Pulmonary artery endothelial cell (primary cell): ENCODE measurements around the gene ATP2A2. TPM values are rescaled to one million over a fixed set of nuclear protein-coding genes. Genes with fewer than 3 reads are reported as not detected.
"Not testable (repeated sequence)": the region's sequence is repeated elsewhere in the genome, so short reads cannot be mapped to it uniquely, and the experiment has no call there.

ENCODE experiments used
- DNase-seq: peaks from one replicate; pipeline ENCODE4 v3.0.0-alpha.2; 2011; ENCODE audit warnings: low read depth, low spot score
- total RNA-seq: library from RNA; depleted of rRNA; stranded (reverse); fragments of >200 nt; gene quantifications from 2 replicates; pipeline ENCODE4 v1.2.3, GENCODE V29; 2014

Gene ATP2A2
- 117 and 158 TPM in 2 replicates for total RNA-seq

DNA sequence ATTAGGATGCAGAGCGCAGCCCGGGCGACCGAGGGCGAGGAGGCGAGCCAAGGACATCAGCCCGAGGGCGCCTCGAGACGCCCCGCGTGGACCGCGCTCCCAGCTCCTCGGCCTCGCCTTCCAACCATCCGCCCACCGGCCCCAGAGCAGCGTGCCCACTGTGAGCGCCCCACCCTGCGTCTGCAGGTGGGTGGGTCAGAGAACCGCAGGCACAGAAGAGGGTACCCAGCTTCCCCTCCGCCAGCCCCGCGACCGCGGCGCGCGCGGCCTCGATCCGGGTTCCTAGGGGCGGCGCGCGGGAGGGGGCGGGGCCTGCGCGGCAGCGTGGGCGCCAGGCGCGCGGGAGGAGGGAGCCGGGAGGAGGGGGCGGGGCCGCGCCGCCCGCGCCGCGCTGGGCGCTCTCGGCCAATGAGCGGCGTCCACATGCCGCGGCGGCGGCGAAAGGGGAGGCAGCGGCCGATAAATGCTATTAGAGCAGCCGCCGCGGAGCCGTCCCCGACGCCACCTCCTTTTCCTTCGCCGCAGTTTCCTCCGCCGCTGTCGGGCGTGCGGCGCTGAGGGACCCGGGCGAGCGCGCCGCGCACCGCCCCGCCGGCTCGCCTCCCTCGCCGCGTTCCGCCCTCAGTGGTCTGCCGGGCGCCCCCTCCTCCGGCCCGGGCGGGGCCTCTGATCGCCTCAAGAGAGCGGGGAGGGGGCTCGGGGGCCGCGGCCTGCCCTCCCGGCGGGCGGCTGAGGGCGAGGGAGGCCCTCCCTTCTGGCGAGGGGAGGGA, at the start of gene ATP2A2:
TSS of gene ATP2A2 (plus strand) at position 469 of the 770 bp plus-strand sequence. CDS start 543 bp downstream, outside the sequence.
- DNase-seq = peak; percentile 47

DNA sequence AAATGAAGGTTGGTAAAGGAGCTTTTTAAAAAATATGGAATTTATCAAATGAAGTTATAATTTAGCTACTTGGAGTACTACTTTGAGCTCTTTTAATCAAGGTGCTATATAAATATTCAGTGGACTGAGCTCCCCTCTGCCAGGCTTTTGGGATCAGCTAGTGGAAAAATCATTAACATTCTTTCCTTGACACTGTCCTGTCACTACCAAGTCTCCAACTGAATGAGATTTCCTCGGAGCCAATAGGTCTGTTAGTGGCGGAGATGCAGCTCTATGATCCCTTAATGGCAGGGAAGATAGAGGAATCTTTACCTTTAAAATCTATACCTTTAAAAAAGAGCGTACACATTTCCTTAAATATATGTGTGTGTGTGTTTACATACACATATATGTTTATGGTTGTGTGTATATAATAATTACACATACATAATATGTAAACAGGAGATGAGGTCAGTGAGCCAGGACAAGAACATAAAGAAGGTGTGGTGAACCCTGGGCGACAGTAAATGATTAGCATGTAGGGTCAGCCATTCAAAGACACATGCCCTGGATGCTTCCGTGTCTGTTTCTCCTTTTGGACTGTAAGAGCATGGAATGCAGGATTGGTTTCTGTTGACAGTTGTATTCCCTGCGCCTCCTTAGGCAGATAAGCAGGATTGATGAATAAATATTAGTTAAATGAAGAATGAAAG, 47.7 kb upstream of the ATP2A2 start:
- no peak for DNase-seq

DNA sequence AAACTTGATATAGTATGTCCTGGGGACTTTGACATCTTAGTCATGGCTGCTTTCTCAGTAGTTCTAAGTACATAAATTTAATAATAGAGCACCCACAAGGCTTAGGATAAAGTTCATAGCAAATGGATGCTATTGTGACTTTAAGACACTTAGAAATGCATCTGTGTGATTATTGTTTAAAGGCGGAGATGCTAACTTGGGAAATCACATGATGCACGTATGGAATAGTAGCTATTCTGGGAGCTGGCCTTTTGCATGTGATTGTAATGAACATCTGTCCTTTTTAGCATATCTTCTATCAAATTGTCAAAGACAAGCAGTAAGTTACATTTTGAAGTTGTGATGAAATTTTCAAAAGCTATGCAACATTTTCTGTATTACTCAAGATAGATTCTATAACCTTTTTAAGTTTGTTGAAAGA, 46.7 kb upstream of the ATP2A2 start:
- DNase-seq = no peak

DNA sequence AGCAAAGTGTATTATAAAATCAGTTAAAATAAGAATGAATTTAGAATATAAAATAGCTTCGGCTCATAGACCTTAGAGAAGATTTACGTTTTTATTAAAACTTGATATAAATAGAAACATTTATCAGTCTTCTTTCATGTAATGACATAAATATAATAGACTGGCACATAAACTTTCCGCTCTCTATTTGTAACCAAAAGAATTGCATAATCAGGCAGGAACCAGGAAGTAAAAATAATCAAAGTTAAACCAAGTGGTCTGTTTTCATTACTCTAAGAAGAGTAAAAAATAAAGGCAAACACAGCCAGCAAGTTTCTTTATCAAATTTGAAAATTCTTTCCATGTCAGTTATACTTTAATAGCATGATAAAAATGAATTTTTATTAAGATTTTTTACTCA, 46.3 kb upstream of the ATP2A2 start:
- DNase-seq = no peak

DNA sequence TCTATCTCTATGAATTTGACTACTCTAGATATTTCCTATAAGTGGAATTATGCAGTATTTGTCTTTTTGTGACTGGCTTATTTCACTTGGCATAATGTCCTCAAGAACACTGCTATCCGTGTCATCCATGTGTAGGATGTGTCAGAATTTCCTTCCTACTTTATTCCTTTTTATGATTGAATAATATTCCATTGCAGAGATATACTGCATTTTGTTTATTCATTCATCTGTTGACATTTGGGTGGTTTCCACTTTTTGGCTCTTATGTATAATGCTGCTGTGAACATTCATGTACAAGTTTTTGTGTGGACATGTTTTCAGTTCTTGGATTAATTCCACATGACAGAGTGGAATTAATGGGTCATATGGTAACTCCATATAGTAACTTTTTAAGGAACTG, 45.7 kb upstream of the ATP2A2 start:
- no peak for DNase-seq

DNA sequence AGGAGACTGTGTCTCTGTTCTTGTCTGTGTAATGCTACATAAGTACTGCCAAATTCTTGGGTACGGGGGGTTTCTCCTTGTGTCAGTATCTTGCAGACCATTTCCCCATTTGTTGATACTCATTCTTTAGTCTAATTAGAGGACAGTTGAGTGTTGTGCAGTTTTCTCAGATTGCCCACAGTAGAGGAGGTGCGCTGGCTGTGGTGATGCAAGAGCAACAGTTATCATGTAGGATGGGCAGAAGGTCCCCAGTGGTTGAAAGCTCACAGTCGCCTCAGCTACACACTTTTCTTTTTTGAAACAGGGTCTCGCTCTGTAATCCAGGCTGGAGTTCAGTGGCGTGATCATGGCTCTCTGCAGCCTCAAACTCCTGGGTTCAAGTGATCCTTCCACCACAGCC, 37.8 kb upstream of the ATP2A2 start:
- no peak for DNase-seq

DNA sequence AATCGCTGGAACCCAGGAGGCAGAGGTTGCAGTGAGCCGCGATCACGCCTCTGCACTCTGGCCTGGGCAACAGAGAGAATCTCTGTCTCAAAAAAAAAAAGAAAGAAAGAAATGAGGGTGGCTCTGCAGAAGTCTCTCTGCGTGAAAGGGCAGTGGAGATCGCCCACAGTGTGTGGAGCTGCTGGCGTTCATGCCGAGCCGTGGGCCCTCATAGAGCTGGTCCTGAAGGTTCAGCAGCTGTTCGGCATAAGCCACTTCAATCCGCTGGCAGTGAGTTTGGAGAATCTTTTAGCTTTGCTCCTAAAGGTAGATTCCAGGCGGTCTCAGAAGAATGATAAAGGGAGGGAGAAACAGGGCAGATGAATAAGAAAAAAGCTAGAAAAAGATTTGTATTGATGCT, 36.7 kb upstream of the ATP2A2 start:
- no peak for DNase-seq

DNA sequence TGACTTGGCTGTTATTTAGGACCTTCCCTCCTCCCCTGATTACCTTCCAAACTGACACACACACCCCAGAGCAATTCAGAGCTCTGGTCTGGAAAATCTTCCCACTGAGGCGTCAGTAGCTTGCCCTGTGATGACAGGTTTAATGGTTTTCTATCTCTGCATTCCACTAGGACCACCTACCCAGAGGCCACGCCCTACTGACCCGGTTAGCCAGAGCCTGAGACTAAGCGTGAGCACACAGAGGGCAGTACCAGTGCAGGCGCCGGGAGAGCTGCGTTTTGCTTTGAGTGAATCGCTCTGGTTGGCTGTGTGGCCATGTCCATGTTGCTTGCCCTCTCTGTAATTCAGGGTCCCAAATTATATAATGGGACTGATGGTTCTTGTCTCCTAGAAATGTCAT, 36.2 kb upstream of the ATP2A2 start:
- DNase-seq = no peak

DNA sequence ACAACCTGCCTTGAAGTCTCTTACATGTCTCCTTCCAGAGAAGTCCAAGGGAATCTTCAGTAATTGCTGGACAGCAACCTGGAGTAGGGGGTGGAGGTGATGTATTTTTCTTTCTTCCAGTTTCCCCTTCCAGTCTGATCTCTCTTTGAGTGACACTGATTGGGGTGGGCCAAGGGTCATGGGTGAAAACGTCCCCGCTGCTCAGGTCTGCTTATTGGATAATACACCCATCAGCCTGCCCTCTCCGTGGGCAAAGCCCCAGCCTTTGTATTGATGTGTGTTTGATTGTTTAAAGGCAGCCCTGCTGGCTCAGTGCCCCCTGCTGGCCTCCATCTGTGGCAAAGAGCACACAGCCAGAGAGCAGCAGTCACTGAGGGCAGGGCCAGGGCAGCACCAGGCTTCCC, 35.7 kb upstream of the ATP2A2 start:
- no peak for DNase-seq

DNA sequence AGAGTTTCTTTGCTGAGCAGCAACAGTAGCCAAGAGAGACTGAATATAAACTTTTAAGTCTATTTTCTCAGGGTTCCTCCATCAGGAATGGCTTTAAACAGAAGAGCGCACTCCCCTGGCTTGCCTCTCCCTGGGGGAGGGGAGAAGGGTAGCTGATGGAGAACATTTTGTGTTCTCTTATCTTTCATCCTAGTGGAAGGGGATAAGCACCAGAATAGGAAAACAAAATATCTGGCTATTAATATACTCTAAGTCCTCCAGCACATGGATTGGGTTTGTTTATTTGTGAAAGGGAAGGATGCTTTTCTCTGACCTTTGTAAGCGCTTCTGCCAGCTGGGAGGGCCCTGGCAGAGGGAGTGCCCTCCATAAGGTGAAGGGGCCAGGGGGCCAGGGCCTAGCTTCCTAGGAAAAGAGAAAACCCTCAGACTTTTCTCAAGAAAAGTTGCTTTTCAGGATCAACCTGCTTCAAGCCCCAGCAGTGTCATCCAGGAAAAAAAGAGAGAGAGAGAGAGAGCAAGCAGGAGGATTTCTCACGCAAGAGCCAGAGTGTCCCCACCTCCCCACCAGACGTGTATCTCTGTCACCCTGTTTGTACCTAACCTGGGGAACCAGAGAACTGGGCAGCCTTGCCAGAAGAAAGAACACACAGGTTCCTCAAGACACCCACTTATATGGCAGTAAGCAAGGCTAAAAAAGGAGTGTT, 34.3 kb upstream of the ATP2A2 start:
- DNase-seq = no peak

DNA sequence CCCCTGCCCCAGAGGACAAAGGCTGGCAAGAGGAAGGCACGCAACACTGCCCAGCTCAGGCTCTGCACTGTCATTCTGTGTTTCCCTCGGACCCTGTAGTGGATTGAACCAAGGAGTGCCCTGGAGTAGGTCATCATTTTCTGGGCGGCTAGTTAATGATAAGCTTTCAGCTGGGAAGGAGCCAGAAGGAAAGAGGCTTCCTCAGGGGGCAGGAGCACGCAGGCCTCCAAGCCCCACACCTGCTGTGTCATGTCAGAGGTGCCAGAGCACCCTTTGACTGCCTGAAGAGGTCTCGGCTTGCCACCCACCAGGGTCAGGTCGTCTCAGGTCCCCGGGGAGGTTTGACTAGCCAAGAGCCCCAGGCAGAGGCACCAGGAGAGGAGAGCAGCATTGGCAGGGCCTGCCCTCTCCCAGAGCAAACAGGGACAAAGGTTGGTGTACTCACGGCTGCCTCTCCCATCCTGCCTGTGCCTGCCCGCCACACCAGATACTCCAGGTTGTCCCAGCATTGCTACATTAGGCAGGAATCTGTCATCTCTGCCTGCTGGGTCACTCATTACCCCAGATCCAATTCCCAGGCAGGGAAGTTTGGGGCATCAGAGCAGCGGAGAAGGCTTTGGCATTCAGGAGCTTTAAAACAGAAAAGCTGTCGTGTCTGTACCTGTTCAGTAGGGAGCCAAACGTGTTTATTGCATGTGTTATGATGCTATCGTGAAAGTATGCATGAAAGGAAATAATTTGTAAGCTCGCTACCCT, 33.5 kb upstream of the ATP2A2 start:
- DNase-seq = no peak

DNA sequence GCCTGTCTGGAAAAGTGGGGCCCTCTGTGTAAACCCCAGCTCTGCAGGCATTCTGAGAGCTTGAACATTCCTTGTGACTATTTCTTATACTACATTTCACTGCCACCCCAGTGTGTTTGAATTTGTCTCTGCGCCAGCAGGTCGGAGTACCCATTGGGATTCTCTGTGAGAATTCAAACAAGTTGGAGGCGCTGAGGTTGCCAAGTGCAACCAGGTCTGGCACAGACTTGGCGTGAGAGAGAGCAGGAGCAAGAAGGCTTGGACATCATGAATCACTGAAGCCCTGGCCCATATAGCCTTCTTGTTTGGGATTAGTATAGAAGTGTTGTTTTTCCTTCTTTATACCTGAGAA, 33.0 kb upstream of the ATP2A2 start:
- no peak for DNase-seq

DNA sequence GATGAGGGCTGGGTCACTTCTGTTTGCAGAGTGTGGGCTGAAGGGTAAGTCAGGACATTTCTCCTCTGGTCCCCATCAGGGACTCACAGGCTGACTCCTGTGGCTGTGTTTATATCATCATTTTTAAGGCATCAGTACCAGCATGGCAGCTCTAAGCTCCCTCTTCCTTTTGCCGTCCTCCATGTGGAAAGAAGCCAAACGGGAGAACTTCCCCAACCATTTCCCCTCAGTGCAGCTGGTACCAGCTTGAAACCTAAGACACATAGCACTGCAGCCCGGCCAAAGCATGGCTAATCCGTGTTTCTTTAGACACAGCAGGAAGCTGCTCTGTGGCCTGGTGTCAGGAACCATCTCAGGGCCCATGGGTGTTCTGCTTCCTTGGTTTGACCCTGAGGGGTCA, 31.9 kb upstream of the ATP2A2 start:
- no peak for DNase-seq

DNA sequence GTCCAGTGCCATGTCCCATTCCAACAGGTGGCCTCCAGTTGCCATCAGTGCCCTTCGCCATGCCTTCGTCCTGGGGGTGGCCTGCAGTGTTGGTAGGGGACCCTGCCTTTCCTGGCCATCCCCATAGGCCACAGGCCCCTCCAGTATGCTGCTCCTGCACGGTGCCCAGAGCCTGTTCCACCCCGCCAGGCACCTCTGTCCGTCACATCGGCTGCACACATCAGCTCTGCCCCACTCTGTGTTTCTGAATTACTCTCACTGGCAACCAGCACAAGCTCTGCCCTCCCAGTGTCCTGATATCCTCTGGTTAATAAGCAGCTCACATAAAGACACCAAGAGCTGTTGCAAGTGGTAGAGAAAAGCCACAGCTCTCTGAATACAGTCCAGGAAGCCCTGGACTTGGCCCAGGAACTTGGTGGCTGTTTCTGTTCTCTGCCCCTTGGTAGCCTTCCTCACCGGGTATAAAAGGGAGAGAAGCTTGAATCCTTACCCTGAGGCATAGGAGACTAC, 31.3 kb upstream of the ATP2A2 start:
- no peak for DNase-seq

DNA sequence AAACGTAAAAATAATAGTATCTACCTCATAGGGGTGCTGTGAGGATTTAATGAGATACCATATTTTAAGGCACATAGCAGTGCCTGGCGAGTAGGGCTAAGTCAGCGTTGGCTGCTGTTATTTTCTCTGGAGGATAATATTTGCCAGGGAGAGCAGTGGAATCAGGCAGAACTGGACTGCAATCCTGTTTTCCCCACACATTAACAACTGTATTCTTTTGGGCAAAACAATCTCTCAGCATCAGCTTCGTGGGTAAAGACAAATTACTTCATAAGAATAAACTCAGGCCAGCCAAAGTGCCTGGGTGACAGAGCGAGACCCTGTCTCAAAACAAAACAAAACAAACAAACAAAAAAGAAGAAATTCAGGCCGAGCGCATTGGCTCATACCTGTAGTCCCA, 29.7 kb upstream of the ATP2A2 start:
- no peak for DNase-seq

DNA sequence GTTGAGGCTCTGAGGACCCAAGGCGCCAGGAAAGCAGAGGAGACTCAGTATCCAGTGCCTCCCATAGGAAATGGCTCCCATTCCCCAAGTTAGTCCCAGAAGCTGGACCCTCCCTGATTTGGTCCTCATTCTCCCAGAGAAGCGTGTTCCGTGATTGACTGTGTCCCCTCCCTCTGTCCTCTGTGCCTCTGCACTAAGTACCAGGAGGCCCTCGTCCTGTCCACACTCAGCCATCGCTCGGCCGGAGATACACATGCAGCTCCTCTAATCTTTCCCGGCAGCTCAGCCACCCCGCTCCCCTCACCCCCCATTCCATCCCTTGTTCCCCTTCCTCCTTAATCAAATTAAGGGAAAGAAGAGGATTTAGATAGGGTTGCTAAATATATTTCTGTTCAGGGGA, 28.3 kb upstream of the ATP2A2 start:
- no peak for DNase-seq

DNA sequence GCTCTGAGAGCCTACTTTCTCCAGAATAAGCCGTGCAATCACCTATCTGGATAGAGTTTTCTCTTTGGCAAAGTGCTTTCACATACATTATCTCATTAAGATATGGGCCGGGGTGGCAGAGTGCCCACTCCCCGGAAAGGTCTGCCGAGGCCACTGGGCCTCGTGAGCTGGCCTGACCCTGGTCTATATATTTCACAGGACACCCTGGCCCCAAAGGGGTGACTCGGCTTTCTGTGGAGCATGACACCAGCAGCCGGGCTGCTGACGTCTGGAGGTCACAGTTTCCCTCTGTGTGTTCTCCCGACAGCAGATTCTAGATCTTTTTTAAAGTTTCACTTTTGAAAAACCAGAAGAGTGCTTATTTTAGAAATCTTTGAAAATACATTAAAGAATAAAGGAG, 27.9 kb upstream of the ATP2A2 start:
- no peak for DNase-seq

DNA sequence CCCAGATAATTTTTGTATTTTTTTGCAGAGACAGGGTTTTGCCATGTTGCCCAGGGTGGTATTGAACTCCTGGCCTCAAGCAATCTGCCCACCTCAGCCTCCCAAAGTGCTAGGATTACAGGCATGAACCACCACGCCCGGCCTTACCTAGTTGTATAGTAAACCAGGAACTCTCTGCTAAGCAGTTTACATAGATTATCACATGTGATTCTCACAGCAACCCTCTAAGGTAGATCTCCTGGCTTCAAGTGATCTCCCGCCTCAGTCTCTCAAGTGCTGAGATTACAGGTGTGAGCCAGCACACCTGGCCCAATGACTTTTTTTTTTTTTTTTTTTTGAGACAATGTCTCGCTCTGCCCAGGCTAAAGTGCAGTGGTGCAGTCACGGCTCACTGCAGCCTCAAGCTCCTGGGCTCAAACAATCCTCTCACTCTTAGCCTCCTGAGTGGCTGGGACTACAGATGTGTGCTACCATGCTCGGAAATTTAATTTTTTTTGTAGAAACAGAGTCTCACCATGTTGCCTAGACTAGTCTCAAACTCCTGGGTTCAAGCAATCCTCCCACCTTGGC, 26.0 kb upstream of the ATP2A2 start:
- no peak for DNase-seq

DNA sequence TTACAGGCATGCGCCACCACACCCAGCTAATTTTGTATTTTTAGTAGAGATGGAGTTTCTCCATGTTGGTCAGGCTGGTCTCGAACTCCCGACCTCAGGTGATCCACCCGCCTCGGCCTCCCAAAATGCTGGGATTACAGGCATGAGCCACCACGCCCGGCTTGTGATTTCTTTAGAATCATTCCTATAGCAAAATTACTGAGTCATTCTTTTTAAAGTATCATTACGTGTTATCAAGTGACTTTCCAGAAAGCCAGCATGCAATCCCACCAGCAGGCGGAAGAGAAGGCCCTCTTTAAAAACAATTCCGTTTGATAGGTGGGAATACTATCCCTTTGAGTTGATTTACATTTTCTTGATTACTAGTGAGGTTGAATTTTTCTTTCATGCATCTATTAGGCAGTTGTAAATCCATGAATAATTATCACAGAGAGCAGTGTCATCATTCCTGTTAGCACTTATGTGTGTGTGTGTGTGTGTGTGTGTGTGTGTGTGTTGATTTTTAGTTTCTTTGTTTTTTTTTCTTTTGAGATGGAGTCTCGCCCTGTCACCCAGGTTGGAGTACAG, 25.1 kb upstream of the ATP2A2 start:
- not testable (repeated sequence) for DNase-seq

DNA sequence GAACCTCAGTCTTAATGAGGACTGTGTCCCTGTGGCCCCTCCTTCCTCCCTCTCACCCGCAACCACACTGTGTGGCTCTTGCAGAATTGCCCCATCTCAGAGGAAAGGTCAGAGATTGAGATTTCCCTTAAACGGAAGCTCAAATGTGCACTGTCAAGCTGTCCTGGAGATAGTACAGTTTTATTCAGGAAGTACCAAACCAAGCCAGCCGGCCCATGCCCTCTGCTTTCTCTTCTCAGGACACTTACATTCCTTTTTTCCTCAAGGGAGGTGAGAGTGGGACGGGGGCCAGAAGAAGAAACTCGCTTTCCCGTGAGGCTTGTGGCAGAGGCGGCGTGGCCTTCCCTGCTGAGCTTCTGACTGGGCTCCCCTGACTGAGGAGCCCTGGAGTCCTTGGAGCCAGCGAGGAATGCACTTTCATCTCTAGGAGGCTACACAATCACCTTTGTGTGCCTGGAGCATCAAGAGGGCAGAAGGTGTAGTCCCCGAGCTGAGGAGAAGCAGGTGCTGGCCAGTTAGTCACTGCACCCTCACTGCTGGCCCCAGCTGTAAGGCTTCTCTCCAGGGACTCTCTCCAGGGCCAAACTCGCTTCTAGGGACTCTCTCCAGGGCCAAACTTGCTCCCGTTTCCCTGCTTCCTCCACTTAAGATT, 24.1 kb upstream of the ATP2A2 start:
- DNase-seq = no peak
